GM06990 (cell line): ENCODE data around the gene ZDHHC7.

ENCODE experiments used
- DNase-seq: peaks from one replicate; pipeline ENCODE4 v3.0.0-alpha.2; 2011; ENCODE audit not compliant: insufficient read length; ENCODE audit errors: extremely low read depth
- H3K27me3 ChIP-seq: replicated peaks from 2 replicates; pipeline ENCODE4 v1.6.0; 2011; ENCODE audit warnings: low read length; ENCODE audit not compliant: control insufficient read depth, insufficient read depth
- H3K36me3 ChIP-seq: 2 replicates; pipeline ENCODE4 v1.5.1; 2011; ENCODE audit warnings: low read length; ENCODE audit not compliant: control insufficient read depth, insufficient read depth
- H3K4me3 ChIP-seq: replicated peaks from 2 replicates; pipeline ENCODE4 v1.5.1; 2011; ENCODE audit warnings: low read depth, mild to moderate bottlenecking, control low read depth, low read length
- CTCF ChIP-seq: IDR thresholded peaks from 2 replicates; pipeline ENCODE4 v1.5.1; 2011; ENCODE audit warnings: low read length, control low read depth, mild to moderate bottlenecking, inconsistent platforms; ENCODE audit not compliant: insufficient read depth, poor library complexity, severe bottlenecking

Gene ZDHHC7

GRCh38 chr16:84952335-84953189, 58.8 kb downstream of the ZDHHC7 start:
- DNase-seq: no peak
- Histone ChIP-seq H3K36me3 (no peaks in the 10 kb centered on the region), H3K27me3 (no peaks in the 10 kb centered on the region), H3K4me3 (no peak overlapping the region)
- TF ChIP-seq CTCF: peak; percentile 87

GRCh38 chr16:84950906-84951305, 60.4 kb downstream of the ZDHHC7 start:
- DNase-seq: no peak
- Histone ChIP-seq H3K27me3 (no peaks in the 10 kb centered on the region), H3K4me3 (no peak overlapping the region), H3K36me3 (no peaks in the 10 kb centered on the region)
- peak; percentile 71 for TF ChIP-seq CTCF

GRCh38 chr16:84949772-84950436, 61.4 kb downstream of the ZDHHC7 start:
- no peak overlapping the region for H3K4me3 ChIP-seq
- H3K36me3 ChIP-seq: no peaks in the 10 kb centered on the region
- TF ChIP-seq CTCF: no peak
- no peak for DNase-seq
- H3K27me3 ChIP-seq: no peaks in the 10 kb centered on the region

- no peak for TF ChIP-seq CTCF
- no peak overlapping the region for H3K4me3 ChIP-seq
- no peaks in the 10 kb centered on the region for H3K27me3 ChIP-seq
- DNase-seq: no peak
- no peaks in the 10 kb centered on the region for H3K36me3 ChIP-seq
These were observed 62.3 kb downstream of the ZDHHC7 start for GRCh38 chr16:84948851-84949610.

GRCh38 chr16:84947996-84948850, 63.1 kb downstream of the ZDHHC7 start:
- Histone ChIP-seq H3K27me3 (no peaks in the 10 kb centered on the region), H3K36me3 (no peaks in the 10 kb centered on the region), H3K4me3 (no peak overlapping the region)
- no peak for TF ChIP-seq CTCF
- no peak for DNase-seq
